HG03045 (cell line): ENCODE data around the gene P2RY14.

Experiments
- ATAC-seq: cut with Tn5 transposase; IDR thresholded peaks from one replicate; pipeline ENCODE4 v1.9.1; 2021; ENCODE audit warnings: mild to moderate bottlenecking, moderate library complexity; ENCODE audit not compliant: unreplicated experiment

Gene P2RY14

GRCh38 chr3:151278230-151278629, at the start of gene P2RY14:
P2RY14 (minus strand) TSS chr3:151278542; CDS start chr3:151214316, 64,226 bp downstream.
- no peak for ATAC-seq

GRCh38 chr3:151327571-151328198, 49.3 kb upstream of the P2RY14 start:
- ATAC-seq = no peak

- ATAC-seq = no peak
These were observed 44.2 kb upstream of the P2RY14 start for GRCh38 chr3:151322511-151322910.

- no peak for ATAC-seq
These were observed 43.2 kb upstream of the P2RY14 start for GRCh38 chr3:151321526-151321925.

- ATAC-seq = no peak
These were observed 41.8 kb upstream of the P2RY14 start for GRCh38 chr3:151320131-151320530.

- no peak for ATAC-seq
These were observed 41.3 kb upstream of the P2RY14 start for GRCh38 chr3:151319628-151320027.

- ATAC-seq = no peak
These were observed 40.6 kb upstream of the P2RY14 start for GRCh38 chr3:151318991-151319390.

GRCh38 chr3:151318313-151318712, 40.0 kb upstream of the P2RY14 start:
- no peak for ATAC-seq

GRCh38 chr3:151316267-151316991, 38.1 kb upstream of the P2RY14 start, which contains the start of gene GPR87:
GPR87 (minus strand) TSS chr3:151316820; CDS start chr3:151300100, 16,720 bp downstream.
- ATAC-seq = no peak

- no peak for ATAC-seq
These were observed 37.5 kb upstream of the P2RY14 start for GRCh38 chr3:151315846-151316245.

GRCh38 chr3:151315136-151315535, 36.8 kb upstream of the P2RY14 start:
- no peak for ATAC-seq

- ATAC-seq = no peak
These were observed 36.3 kb upstream of the P2RY14 start for GRCh38 chr3:151314593-151314992.

- ATAC-seq = no peak
These were observed 35.8 kb upstream of the P2RY14 start for GRCh38 chr3:151314137-151314536.

- no peak for ATAC-seq
These were observed 34.6 kb upstream of the P2RY14 start for GRCh38 chr3:151312972-151313371.

- ATAC-seq = no peak
These were observed 31.2 kb upstream of the P2RY14 start for GRCh38 chr3:151309566-151309965.

- ATAC-seq = no peak
These were observed 29.5 kb upstream of the P2RY14 start for GRCh38 chr3:151307583-151308488.

GRCh38 chr3:151307131-151307530, 28.8 kb upstream of the P2RY14 start:
- ATAC-seq = no peak

GRCh38 chr3:151306168-151306810, 27.9 kb upstream of the P2RY14 start:
- no peak for ATAC-seq

GRCh38 chr3:151305775-151306151, 27.4 kb upstream of the P2RY14 start:
- ATAC-seq = no peak

GRCh38 chr3:151305060-151305774, 26.9 kb upstream of the P2RY14 start:
- no peak for ATAC-seq
